Measurements from ENCODE around the gene TACC2. TPM values are rescaled to one million over a fixed set of nuclear protein-coding genes. Genes with fewer than 3 reads are reported as not detected.

TACC2 gene
- total RNA-seq, 1 donor from 2014 or later, result 13.4 TPM

DNA sequence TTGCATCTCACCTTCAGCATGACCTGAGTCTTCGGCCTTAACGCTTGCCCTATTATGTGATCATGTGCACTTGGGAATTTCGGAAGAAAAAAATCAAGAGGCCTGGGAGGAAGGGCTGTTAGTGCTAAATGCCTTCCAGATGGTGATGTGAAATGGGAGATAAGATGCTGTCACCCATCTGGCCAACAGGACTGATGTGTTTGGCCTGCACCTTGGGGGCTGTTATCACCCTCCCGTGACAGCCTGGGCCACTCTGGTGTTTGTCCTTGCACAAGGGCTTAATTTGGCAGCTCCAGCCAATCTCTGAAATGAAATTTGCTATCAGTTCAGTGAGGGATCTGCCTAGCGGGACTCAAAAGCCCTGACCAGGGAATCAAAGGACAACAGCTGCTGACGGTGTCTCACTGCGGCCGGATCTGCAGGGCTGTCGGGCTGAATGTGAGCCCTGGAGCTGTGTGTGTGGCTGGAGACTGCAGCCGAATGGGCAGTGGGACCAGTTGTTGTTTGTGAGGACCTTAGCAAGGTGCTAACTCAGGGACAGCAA lies 150.7 kb downstream of the TACC2 start:
- no peak for TF ChIP-seq CTCF (IDR thresholded peaks at IDR 0.05; ENCODE audit: insufficient read depth, low read length, severe bottlenecking)
- DNase-seq (ENCODE audit: low read depth) (no peak), FAIRE-seq (no peak)
- Histone ChIP-seq H3K27me3 (ENCODE audit: control insufficient read depth, insufficient read depth, low read length) (no peaks in the 10 kb centered on the region), H3K4me3 (ENCODE audit: low read depth, low read length) (no peak overlapping the region), H3K36me3 (ENCODE audit: control insufficient read depth, insufficient read depth, low read length) (peaks cover 20% of the 10 kb centered on the region)

DNA sequence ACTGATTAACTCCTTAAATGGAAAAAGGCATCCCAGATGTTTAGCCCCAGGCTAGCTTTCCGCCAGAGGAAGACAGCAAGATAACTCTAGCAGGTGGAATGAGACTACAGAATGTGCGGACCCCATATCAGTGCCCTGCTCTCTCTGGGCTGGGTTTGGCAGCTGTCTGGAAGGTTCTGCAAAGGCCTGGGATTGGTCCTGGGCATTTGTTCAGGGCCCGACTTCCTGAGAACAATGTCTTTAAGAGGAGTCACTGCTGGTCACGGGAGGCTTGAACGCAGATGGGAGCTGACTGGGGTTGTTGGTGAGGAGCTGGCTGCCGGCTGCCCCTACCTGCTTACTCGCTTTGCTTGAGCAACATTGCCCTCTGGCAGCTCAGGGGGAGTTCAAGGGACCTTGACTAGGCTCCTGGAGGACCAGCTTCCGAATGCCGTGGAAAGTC lies 151.5 kb downstream of the TACC2 start:
- Histone ChIP-seq H3K36me3 (ENCODE audit: control insufficient read depth, insufficient read depth, low read length) (peaks cover 16% of the 10 kb centered on the region), H3K4me3 (ENCODE audit: low read depth, low read length) (no peak overlapping the region), H3K27me3 (ENCODE audit: control insufficient read depth, insufficient read depth, low read length) (no peaks in the 10 kb centered on the region)
- TF ChIP-seq CTCF (IDR thresholded peaks at IDR 0.05; ENCODE audit: insufficient read depth, low read length, severe bottlenecking), result no peak
- DNase-seq (ENCODE audit: low read depth) (peak; percentile 73), FAIRE-seq (no peak)

- H3K4me3 ChIP-seq (ENCODE audit: low read depth, low read length), result no peak overlapping the region
- no peaks in the 10 kb centered on the region for H3K27me3 ChIP-seq (ENCODE audit: control insufficient read depth, insufficient read depth, low read length)
- peak; percentile 8 for TF ChIP-seq CTCF (IDR thresholded peaks at IDR 0.05; ENCODE audit: insufficient read depth, low read length, severe bottlenecking)
- peak; percentile 89 for DNase-seq (ENCODE audit: low read depth)
- H3K36me3 ChIP-seq (ENCODE audit: control insufficient read depth, insufficient read depth, low read length), result peaks cover 14% of the 10 kb centered on the region
- no peak for FAIRE-seq
Measured at GRCh38 chr10:122140941-122141623, 152.1 kb downstream of the TACC2 start.

DNA sequence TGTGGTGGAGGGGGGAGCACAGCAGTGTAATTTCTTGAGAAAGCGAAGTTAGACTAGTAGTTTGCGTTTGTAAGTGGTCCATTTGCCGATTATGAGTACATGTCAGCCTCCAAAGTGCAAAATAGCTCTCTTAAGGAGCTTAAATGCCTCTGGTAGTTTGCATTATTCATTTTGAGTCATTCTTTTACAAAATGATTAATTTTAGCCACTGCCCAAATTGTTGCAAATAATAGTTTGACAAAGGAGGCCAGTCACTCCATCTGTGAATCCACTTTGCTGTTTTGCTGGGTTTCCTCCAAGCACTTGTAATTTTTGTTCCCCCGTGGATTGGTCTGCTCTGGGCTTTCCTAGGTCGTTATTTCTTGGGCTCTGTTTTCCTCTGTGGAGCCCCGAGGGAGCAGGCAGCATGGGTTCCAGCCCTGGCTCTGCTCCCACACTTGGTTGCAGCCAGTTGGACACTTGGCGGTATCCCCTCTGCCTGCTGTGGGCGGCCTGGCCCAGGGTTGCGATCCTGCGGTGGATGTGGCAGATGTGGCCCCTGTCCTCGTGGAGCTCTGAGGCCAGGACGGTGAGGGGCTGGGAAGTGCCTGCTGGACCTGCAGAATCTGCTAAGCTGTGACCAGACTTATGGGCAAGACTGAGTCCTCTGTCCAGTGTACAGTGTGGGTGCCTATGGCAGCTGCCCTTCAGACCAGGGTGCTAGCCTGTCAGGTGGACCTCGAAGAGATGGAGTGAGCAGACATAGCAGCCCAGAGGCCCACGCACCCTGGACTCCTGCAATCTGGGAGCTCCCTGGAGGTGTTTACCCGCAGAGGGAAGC lies 153.1 kb downstream of the TACC2 start:
- FAIRE-seq (no peak), DNase-seq (ENCODE audit: low read depth) (peak; percentile 68)
- no peaks in the 10 kb centered on the region for H3K27me3 ChIP-seq (ENCODE audit: control insufficient read depth, insufficient read depth, low read length)
- H3K4me3 ChIP-seq (ENCODE audit: low read depth, low read length), result no peak overlapping the region
- TF ChIP-seq CTCF (IDR thresholded peaks at IDR 0.05; ENCODE audit: insufficient read depth, low read length, severe bottlenecking), result no peak
- H3K36me3 ChIP-seq (ENCODE audit: control insufficient read depth, insufficient read depth, low read length), result peaks cover 14% of the 10 kb centered on the region

GRCh38 chr10:122142641-122143237 lies 153.8 kb downstream of the TACC2 start:
- H3K36me3 ChIP-seq (ENCODE audit: control insufficient read depth, insufficient read depth, low read length), result peaks cover 13% of the 10 kb centered on the region
- no peaks in the 10 kb centered on the region for H3K27me3 ChIP-seq (ENCODE audit: control insufficient read depth, insufficient read depth, low read length)
- FAIRE-seq, result no peak
- no peak overlapping the region for H3K4me3 ChIP-seq (ENCODE audit: low read depth, low read length)
- DNase-seq (ENCODE audit: low read depth), result no peak
- peak; percentile 94 for TF ChIP-seq CTCF (IDR thresholded peaks at IDR 0.05; ENCODE audit: insufficient read depth, low read length, severe bottlenecking)
